22Rv1 (cell line): ENCODE measurements around the gene HEATR9.

ENCODE experiments used
- H3K27ac ChIP-seq: fragments of 450-650 bp; 2 replicates; pipeline ENCODE4 v1.5.1; 2017
- ZFX ChIP-seq: fragments of 450-650 bp; IDR thresholded peaks from 2 replicates; pipeline ENCODE4 v1.6.1; 2017; ENCODE audit warnings: antibody characterized with exemption, borderline replicate concordance
- TF ChIP-seq, protein P1 (sequence below): fragments of 450-650 bp; IDR thresholded peaks from 2 replicates; pipeline ENCODE4 v1.5.1; 2017; ENCODE audit warnings: mild to moderate bottlenecking

HEATR9 gene

DNA sequence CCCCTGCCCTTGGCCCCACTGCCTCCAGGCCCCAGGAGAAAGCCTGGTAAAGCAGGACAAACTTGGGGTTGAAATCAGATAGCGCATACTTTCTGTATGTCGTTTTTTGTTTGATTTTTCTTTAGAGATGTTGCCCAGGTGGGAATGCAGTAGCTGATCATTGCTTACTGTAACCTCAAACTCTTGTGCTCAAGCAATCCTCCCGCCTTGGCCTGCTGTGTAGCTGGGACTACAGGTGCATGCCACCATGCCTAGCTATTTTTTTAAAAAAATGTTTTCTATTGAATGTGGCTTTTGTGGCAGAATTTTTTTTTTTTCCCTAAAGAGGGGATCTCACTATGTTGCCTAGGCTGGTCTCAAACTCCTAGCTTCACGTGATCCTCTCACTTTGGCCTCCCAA is 22.6 kb upstream of the HEATR9 start:
- TF ChIP-seq, protein P1, sequence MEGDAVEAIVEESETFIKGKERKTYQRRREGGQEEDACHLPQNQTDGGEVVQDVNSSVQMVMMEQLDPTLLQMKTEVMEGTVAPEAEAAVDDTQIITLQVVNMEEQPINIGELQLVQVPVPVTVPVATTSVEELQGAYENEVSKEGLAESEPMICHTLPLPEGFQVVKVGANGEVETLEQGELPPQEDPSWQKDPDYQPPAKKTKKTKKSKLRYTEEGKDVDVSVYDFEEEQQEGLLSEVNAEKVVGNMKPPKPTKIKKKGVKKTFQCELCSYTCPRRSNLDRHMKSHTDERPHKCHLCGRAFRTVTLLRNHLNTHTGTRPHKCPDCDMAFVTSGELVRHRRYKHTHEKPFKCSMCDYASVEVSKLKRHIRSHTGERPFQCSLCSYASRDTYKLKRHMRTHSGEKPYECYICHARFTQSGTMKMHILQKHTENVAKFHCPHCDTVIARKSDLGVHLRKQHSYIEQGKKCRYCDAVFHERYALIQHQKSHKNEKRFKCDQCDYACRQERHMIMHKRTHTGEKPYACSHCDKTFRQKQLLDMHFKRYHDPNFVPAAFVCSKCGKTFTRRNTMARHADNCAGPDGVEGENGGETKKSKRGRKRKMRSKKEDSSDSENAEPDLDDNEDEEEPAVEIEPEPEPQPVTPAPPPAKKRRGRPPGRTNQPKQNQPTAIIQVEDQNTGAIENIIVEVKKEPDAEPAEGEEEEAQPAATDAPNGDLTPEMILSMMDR = no peak
- TF ChIP-seq ZFX = no peak
- H3K27ac ChIP-seq = no peak overlapping the region

DNA sequence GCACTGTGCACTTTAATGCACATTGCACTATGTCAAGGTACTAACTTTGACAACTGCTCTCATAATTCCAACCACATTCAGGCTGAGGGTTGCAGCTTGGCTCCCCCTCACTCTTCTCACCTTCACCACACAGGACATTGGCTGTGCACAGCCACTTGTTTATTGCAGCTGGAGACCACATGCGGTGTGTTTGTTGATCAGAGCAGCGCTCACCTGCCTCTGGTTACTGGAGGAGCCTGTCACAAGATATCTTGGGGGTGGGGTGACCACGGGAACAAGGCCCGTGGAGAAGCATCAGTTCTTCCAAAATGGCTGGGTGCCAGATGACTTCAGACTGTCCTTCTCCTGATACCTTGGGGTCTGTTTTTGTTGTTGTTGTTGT is 22.1 kb upstream of the HEATR9 start:
- TF ChIP-seq, protein P1 = no peak
- H3K27ac ChIP-seq = no peak overlapping the region

DNA sequence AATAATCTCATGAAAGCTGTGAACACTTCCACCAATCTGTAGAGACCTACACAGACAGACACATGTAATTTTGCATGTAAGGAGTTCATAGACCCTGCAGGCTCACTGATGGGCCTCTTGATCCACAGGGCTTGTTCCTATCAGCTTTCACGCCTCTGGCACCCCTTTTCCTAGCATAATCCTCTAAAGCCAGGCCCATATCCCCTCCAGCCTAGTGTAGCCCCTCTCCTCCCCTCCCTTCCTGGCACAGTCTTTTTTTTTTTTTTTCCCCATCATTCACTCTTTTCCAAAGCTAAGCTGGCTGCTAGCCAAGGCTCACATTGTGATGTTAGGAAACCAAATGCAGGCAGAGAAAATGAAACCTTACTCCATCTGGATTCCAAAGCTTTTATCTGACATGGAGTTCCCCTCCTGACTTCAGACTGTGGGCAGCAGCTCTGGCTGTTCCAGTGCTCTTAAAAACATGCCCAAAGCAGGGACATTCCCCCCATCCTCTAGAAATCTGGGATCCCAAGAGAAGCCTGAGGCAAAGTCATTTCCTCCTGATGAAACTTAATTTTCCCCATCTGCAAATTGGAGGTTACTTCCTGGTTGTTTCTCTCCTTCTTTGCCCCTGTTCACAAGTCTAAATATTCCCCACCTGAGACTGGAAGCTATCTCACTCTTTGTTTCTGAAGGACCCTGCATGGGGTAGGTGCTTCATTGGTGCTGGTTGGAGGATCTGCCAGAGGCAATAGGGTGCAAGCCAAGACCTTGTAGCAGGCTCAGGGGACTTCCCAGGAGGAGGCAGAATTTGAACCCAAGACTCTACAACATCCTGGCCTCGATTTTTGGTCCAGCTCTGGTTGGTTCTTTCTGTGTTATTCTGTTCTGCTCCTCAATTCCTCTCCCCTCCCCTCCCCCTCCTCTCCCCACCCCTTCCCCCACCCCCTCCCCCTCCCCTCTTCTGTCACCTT is 21.4 kb upstream of the HEATR9 start:
- H3K27ac ChIP-seq = no peak overlapping the region
- no peak for TF ChIP-seq ZFX
- TF ChIP-seq, protein P1 = no peak

DNA sequence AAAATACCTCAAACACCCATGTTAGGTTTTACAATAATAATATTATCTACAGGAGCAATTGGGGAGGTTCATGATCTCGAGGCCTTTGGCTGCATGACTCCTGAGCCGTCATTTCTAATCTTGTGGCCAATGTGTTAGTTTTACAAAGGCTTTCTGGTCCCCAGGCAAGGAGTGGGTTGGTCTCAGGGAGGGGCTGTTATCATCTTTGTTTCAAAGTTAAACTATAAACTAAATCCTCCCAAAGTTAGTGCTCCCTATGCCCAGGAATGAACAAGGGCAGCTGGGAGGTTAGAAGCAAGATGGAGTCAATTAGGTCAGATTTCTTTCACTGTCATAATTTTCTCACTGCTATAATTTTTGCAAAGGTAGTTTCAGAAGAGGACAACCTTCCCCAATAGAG is 20.6 kb upstream of the HEATR9 start:
- TF ChIP-seq ZFX = no peak
- TF ChIP-seq, protein P1 = no peak
- H3K27ac ChIP-seq = no peak overlapping the region

DNA sequence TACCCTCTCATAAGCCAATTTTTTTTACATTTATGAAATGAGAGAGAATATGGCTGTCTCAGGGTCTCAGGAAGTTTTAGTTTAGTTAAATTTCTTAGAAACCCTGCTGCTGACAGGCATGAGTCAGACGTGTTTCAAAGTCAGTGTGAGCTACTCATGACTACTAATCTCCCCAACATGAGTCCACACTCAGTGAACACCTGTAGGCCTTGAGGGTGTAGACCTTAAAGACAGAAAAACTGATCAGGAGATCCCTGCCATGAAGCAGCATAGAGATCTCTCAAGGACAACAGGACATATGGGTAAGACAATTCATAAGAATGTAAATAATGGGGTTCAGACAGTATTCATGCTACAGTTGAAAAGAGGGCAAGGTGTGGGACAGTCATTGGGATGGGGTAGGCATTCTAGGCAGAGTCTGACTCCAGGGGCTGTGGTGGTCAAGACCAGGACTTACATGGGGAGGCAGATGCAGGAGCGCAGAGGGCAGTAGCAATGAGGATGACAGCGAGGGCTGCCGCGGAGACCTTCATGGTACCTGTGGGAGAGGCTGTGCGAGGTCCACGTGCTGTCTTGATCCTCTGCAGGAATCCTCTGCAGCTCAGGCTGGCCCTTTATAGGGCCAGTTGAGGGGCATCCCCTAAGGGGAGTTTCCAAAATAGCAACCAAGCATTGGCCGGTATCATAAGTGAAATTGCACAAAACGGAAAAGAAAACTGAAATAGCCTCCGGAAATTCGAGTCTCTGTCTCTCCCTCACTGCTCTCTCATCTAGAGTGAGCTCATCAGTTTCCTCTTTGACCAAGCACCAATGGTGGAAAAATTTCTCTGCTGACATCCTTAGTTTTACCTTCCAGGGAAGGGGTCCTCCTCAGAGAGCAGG is 11.3 kb upstream of the HEATR9 start, which contains the start of gene CCL5:
Gene CCL5 (minus strand): TSS at position 588 of the 882 bp plus-strand sequence.
- no peak for TF ChIP-seq ZFX
- TF ChIP-seq, protein P1 = no peak
- H3K27ac ChIP-seq = no peak within 1 kb of the TSS

DNA sequence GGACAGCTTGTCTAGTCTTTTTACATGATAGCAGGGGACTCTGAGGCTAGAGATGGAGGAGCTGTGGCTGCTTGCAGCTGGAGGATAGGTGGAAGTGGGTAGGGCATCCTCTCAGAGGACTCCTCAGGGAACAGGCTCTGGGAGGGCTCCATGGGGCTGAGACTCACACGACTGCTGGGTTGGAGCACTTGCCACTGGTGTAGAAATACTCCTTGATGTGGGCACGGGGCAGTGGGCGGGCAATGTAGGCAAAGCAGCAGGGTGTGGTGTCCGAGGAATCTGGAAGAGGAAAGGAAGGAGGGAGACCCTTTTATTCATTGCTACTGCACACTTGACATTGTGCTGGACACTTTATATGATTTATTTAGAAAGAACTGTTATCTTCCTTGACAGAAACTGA is 9.7 kb upstream of the HEATR9 start:
- H3K27ac ChIP-seq = no peak overlapping the region
- TF ChIP-seq, protein P1 = no peak
- TF ChIP-seq ZFX = no peak
